ENCODE results near the gene CACNA1C. TPM values are rescaled to one million over a fixed set of nuclear protein-coding genes. Genes with fewer than 3 reads are reported as not detected.

CACNA1C gene
- total RNA-seq, 2 experiments from 2014 or later = 0.05 to 0.08 TPM

- no peaks in the 10 kb centered on the region for H3K9me3 ChIP-seq (ENCODE audit: control insufficient read depth in 1 of 2, insufficient read depth in 1 of 2, low read length in 2 of 2)
- H3K4me3 Mint-ChIP-seq = no peak overlapping the region
- H3K27ac Mint-ChIP-seq = no peak overlapping the region
- intact Hi-C loops (cut with DNase I, micrococcal nuclease) = no loop called here
- H3K4me1 ChIP-seq (ENCODE audit: insufficient read depth, low read length) = no peaks in the 10 kb centered on the region
- no peaks in the 10 kb centered on the region for H3K36me3 Mint-ChIP-seq (ENCODE audit: low read depth)
- no peaks in the 10 kb centered on the region for H3K27me3 Mint-ChIP-seq
- POLR2A ChIA-PET = no interaction called here
- DNase-seq (no peak), ATAC-seq (ENCODE audit: poor library complexity) (no peak)
- H3K9me3 Mint-ChIP-seq = no peaks in the 10 kb centered on the region
- CTCF ChIA-PET = interaction anchor here (0.9 kb wide), 1 partner anchor 174 kb away, joined by 3 read pairs; no protein-coding TSS in a partner anchor
- H3K27ac ChIP-seq (ENCODE audit: low read depth in 1 of 2, low read length in 2 of 2) = no peak overlapping the region
- TF ChIP-seq CTCF (IDR thresholded peaks at IDR 0.05) = no peak
- H3K36me3 ChIP-seq (ENCODE audit: insufficient read depth, low read length) = no peaks in the 10 kb centered on the region
- no peak overlapping the region for H3K4me3 ChIP-seq (ENCODE audit: low read length)
- no peaks in the 10 kb centered on the region for H3K4me1 Mint-ChIP-seq (ENCODE audit: low read depth)
- no peaks in the 10 kb centered on the region for H3K27me3 ChIP-seq (ENCODE audit: control insufficient read depth in 1 of 2, insufficient read depth in 2 of 2, low read length in 2 of 2)
Measured at GRCh38 chr12:2397356-2398045, 344.7 kb downstream of the CACNA1C start.

- H3K27me3 ChIP-seq (ENCODE audit: control insufficient read depth in 1 of 2, insufficient read depth in 2 of 2, low read length in 2 of 2) = no peaks in the 10 kb centered on the region
- intact Hi-C loops (cut with DNase I, micrococcal nuclease) = no loop called here
- Mint-ChIP-seq H3K36me3 (ENCODE audit: low read depth) (no peaks in the 10 kb centered on the region), H3K4me3 (no peak overlapping the region), H3K27me3 (no peaks in the 10 kb centered on the region), H3K4me1 (ENCODE audit: low read depth) (no peaks in the 10 kb centered on the region), H3K27ac (no peak overlapping the region), H3K9me3 (peaks cover 2% of the 10 kb centered on the region)
- H3K27ac ChIP-seq (ENCODE audit: low read depth in 1 of 2, low read length in 2 of 2) = no peak overlapping the region
- ChIA-PET CTCF (no interaction called here), POLR2A (no interaction called here)
- no peak for TF ChIP-seq CTCF (IDR thresholded peaks at IDR 0.05)
- no peaks in the 10 kb centered on the region for H3K36me3 ChIP-seq (ENCODE audit: insufficient read depth, low read length)
- no peak overlapping the region for H3K4me3 ChIP-seq (ENCODE audit: low read length)
- no peaks in the 10 kb centered on the region for H3K4me1 ChIP-seq (ENCODE audit: insufficient read depth, low read length)
- DNase-seq (no peak), ATAC-seq (ENCODE audit: poor library complexity) (no peak)
- no peaks in the 10 kb centered on the region for H3K9me3 ChIP-seq (ENCODE audit: control insufficient read depth in 1 of 2, insufficient read depth in 1 of 2, low read length in 2 of 2)
Measured at GRCh38 chr12:2401040-2401439, 348.3 kb downstream of the CACNA1C start.

- Mint-ChIP-seq H3K36me3 (ENCODE audit: low read depth) (no peaks in the 10 kb centered on the region), H3K27me3 (no peaks in the 10 kb centered on the region), H3K27ac (no peak overlapping the region), H3K9me3 (peaks cover 2% of the 10 kb centered on the region), H3K4me1 (ENCODE audit: low read depth) (no peaks in the 10 kb centered on the region), H3K4me3 (no peak overlapping the region)
- no peaks in the 10 kb centered on the region for H3K4me1 ChIP-seq (ENCODE audit: insufficient read depth, low read length)
- no peak for TF ChIP-seq CTCF (IDR thresholded peaks at IDR 0.05)
- no peak overlapping the region for H3K4me3 ChIP-seq (ENCODE audit: low read length)
- H3K27me3 ChIP-seq (ENCODE audit: control insufficient read depth in 1 of 2, insufficient read depth in 2 of 2, low read length in 2 of 2) = no peaks in the 10 kb centered on the region
- CTCF ChIA-PET = no interaction called here
- intact Hi-C loops (cut with DNase I, micrococcal nuclease) = no loop called here
- POLR2A ChIA-PET = no interaction called here
- no peak for ATAC-seq (ENCODE audit: poor library complexity)
- no peaks in the 10 kb centered on the region for H3K36me3 ChIP-seq (ENCODE audit: insufficient read depth, low read length)
- no peaks in the 10 kb centered on the region for H3K9me3 ChIP-seq (ENCODE audit: control insufficient read depth in 1 of 2, insufficient read depth in 1 of 2, low read length in 2 of 2)
- H3K27ac ChIP-seq (ENCODE audit: low read depth in 1 of 2, low read length in 2 of 2) = no peak overlapping the region
- no peak for DNase-seq
Measured at GRCh38 chr12:2402073-2402579, 349.3 kb downstream of the CACNA1C start.

Measured in CD4-positive, alpha-beta T cell (primary cell).